GM18502 (cell line): ENCODE data around the gene ZNF500.

Experiments
- ATAC-seq: cut with Tn5 transposase; IDR thresholded peaks from one replicate; pipeline ENCODE4 v1.9.1; 2021; ENCODE audit warnings: mild to moderate bottlenecking; ENCODE audit not compliant: unreplicated experiment, poor library complexity

Gene ZNF500

GRCh38 chr16:4713663-4714501 is 53.1 kb downstream of the ZNF500 start:
- ATAC-seq: no peak

DNA sequence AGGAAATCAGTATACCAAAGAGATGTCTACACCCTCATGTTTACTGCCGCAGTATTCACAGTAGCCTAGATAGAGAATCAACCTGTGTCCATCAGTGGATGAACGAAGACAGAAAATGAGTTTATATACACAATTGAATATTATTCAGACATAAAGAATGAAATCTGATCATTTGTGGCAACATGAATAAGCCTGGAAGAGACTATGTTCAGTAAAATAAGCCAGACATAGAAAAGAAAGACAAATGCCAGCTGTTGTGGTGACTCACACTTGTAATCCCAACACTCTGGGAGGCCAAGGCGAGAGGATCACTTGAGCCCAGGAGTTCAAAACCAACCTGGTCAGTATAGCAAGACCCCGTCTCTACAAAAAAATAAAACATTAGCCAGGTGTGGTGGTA is 57.5 kb downstream of the ZNF500 start:
- ATAC-seq: no peak

DNA sequence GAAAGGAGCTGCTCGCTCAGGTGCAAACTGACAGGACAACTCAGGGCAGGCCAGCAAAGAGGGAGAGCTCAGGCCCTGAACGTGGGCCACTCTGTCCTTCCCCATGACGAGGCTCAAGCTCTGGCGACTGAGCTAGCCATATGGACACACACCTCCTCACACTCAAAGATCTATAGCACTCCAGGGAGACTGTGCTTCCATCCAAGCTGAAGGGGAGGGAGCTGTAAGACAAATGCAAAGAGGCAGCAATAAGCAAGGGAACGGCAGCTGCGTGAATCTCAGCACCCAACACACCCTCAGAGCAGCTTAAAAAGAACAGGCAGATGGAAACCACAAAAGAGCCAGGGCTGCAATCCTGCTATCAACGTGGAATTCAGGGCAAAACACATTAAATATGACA is 60.1 kb downstream of the ZNF500 start:
- ATAC-seq: no peak

DNA sequence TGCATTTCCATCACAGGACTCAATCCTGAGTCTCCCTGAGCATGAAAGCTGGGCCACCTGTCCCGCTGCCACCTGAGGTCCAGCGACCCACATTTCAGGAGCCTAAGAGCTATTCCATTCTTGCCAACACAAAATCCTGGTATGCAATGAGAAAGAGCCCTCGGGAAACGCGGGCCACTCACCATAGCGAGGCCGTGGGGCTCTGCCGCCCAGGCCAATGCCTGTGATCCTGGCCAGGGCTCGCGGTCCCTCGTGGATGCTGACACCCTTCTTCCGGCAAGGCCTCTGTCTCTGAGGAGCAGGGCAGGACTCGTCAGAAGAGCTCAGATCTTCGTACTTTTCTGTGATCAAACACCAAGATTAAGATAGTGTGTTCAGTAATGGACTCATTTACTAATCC is 62.0 kb downstream of the ZNF500 start:
- ATAC-seq: no peak

DNA sequence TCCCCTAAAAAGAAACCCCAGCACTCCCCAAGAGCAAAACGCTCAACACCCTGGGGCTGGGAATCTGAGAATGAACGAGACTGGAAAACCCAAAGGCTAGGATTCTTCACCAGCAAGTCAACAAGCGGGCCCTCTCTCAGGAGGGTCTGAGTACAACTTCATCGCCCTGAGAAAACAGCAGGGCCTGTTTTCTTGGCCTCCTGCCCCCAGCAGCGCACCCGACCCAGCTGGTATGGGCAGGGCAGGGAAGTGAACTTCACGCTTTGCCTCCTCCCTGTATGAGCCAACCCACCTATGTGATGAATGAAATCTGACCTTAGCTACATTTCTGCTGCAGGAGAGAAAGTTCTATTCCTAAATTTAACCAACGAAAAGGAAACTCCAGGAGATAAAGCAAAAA is 62.5 kb downstream of the ZNF500 start:
- no peak for ATAC-seq

DNA sequence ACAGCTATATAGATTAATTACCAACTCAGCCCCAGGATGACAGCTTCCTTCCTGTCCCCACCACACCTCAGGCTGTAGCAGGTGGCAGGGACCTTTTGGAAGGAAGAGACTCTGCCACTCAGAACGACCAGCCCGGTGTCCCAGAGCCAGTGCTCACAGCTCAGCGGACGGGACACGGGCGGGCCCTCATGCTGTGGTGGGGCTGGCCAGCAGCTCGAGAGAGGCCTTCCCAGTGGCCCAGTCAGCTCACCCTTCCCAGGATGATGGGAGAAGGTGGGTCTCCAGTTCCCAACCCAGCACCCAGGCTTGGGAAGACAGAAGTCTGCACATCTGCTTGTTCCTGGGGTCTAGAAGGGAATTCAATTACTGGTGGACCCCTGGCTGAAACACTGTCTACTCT is 63.1 kb downstream of the ZNF500 start:
- ATAC-seq: no peak

DNA sequence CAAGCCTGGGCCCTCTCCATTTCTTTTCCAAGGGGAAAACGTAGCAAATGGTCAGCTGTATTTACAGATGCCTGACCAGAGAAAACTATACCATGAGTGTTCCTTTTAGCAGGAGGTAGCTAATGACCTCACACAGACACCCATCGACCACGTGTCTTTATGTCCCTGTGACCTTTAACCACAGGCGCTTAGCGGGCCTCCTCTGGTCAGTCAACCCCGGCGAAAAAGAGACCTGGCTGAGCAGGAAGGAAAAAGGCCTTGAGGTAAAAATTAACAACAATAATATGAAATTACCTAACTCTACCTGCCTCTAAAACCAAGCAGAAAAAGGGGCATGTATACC is 64.5 kb downstream of the ZNF500 start:
- no peak for ATAC-seq

DNA sequence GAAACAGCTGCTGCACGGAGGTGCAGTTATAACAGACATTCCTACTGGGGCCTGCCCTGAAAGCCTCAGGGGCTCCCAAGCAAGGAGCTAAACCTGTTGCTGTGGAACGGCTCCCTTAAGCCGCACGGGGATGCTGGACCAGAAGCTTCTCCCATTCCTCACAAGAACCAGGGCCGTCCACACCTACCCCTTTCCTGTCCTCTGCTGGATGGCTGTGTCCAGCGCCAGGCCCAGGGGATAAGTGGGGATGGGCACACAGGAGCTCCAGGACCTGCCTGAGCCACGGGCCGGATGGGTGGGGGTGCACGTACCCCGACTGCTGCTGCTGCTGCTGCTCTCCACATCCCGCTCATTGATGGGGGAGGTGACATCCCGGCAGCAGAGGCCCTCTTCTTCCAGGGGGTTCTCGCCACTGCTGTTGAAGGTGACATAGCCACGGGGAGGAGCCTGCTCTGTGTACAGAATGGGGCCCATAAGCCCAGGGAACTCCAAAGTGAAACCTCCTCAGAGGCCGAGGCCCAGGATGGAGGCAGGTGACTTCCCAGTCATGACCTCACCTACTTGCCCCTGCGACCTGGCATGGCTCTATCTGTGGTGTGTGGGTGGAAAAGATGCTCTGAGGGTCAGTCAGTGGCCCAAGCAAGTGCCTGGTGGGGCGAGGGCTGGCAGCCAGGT is 65.0 kb downstream of the ZNF500 start:
- no peak for ATAC-seq

- no peak for ATAC-seq
These were observed 65.8 kb downstream of the ZNF500 start for GRCh38 chr16:4700997-4701743.

- no peak for ATAC-seq
These were observed 66.5 kb downstream of the ZNF500 start for GRCh38 chr16:4700380-4700996.

GRCh38 chr16:4699046-4699556 is 67.9 kb downstream of the ZNF500 start:
- no peak for ATAC-seq

GRCh38 chr16:4698321-4699045 is 68.5 kb downstream of the ZNF500 start:
- no peak for ATAC-seq
